NCI-H2171 treated with DMSO at 0.1 percent for 48 hours (cell line): Measurements from ENCODE around the gene IL20RB.
A peak's percentile ranks its signal among the peaks of the same experiment; 100 is the strongest.

Source experiments
- DNase-seq: peaks from one replicate; lab custom pipeline; 2025; lab: John Stamatoyannopoulos, UW

Gene IL20RB

GRCh38 chr3:136957751-136958288, at the start of gene IL20RB:
Gene IL20RB (plus strand): TSS chr3:136957983. CDS start chr3:136958114, 131 bp downstream.
- DNase-seq = no peak

- no peak for DNase-seq
Observed at GRCh38 chr3:136908297-136908696, 49.5 kb upstream of the IL20RB start.

GRCh38 chr3:136909187-136909586, 48.6 kb upstream of the IL20RB start:
- no peak for DNase-seq

- no peak for DNase-seq
Observed at GRCh38 chr3:136910697-136911096, 47.1 kb upstream of the IL20RB start.

- no peak for DNase-seq
Observed at GRCh38 chr3:136913168-136913567, 44.6 kb upstream of the IL20RB start.

GRCh38 chr3:136914739-136915138, 43.0 kb upstream of the IL20RB start:
- DNase-seq = peak; percentile 29

GRCh38 chr3:136916223-136916622, 41.6 kb upstream of the IL20RB start:
- DNase-seq = no peak

- no peak for DNase-seq
Observed at GRCh38 chr3:136919799-136920580, 37.8 kb upstream of the IL20RB start.

GRCh38 chr3:136920904-136921611, 36.7 kb upstream of the IL20RB start:
- DNase-seq = no peak

GRCh38 chr3:136925425-136926190, 32.2 kb upstream of the IL20RB start:
- peak; percentile 18 for DNase-seq

GRCh38 chr3:136928240-136928639, 29.5 kb upstream of the IL20RB start:
- no peak for DNase-seq

- DNase-seq = no peak
Observed at GRCh38 chr3:136929977-136930670, 27.7 kb upstream of the IL20RB start.

- DNase-seq = no peak
Observed at GRCh38 chr3:136931606-136932005, 26.2 kb upstream of the IL20RB start.

- DNase-seq = no peak
Observed at GRCh38 chr3:136932523-136932922, 25.3 kb upstream of the IL20RB start.

- DNase-seq = no peak
Observed at GRCh38 chr3:136932978-136933772, 24.6 kb upstream of the IL20RB start.

- DNase-seq = no peak
Observed at GRCh38 chr3:136937175-136937574, 20.6 kb upstream of the IL20RB start.

GRCh38 chr3:136937851-136938250, 19.9 kb upstream of the IL20RB start:
- DNase-seq = no peak

GRCh38 chr3:136938334-136938733, 19.4 kb upstream of the IL20RB start:
- no peak for DNase-seq

- no peak for DNase-seq
Observed at GRCh38 chr3:136939489-136939888, 18.3 kb upstream of the IL20RB start.

GRCh38 chr3:136942803-136943202, 15.0 kb upstream of the IL20RB start:
- no peak for DNase-seq

- no peak for DNase-seq
Observed at GRCh38 chr3:136943436-136943835, 14.3 kb upstream of the IL20RB start.
